Effector memory CD8-positive, alpha-beta T cell (primary cell): ENCODE results near the gene SLC35F6.

Experiments
- ATAC-seq: fragments of 150-1000 bp; cut with Tn5 transposase; replicated peaks from 2 replicates; pipeline ENCODE4 v1.10.0; 2021; ENCODE audit warnings: mild to moderate bottlenecking, moderate library complexity
- DNase-seq, 3 experiments: peaks; one replicate each; pipeline ENCODE4 v3.0.0; 2021
- H3K27ac Mint-ChIP-seq, 2 donors: one replicate each; pipeline ENCODE4 v1.8.0; 2022; ENCODE audit warnings: mild to moderate bottlenecking in 2 of 2, mixed read lengths in 2 of 2, moderate library complexity in 2 of 2
- H3K27me3 Mint-ChIP-seq, 2 donors: one replicate each; pipeline ENCODE4 v1.8.0; 2022; ENCODE audit warnings: mixed read lengths in 2 of 2
- H3K36me3 Mint-ChIP-seq: one replicate; pipeline ENCODE4 v1.8.0; 2022; ENCODE audit warnings: mild to moderate bottlenecking, moderate library complexity, mixed read lengths; ENCODE audit not compliant: insufficient read depth
- H3K4me1 Mint-ChIP-seq, 2 donors: one replicate each; pipeline ENCODE4 v1.8.0; 2022; ENCODE audit warnings: low read depth in 2 of 2, mixed read lengths in 2 of 2
- H3K4me3 Mint-ChIP-seq, 2 donors: one replicate each; pipeline ENCODE4 v1.8.0; 2022; ENCODE audit warnings: mild to moderate bottlenecking in 2 of 2, mixed read lengths in 2 of 2, moderate library complexity in 2 of 2
- H3K9me3 Mint-ChIP-seq, 2 donors: one replicate each; pipeline ENCODE4 v1.8.0; 2022; ENCODE audit warnings: mixed read lengths in 2 of 2
- total RNA-seq, 9 experiments: gene quantifications; one replicate each; lab custom pipeline; 2026; lab: John Stamatoyannopoulos, UW

Gene SLC35F6, protein sequence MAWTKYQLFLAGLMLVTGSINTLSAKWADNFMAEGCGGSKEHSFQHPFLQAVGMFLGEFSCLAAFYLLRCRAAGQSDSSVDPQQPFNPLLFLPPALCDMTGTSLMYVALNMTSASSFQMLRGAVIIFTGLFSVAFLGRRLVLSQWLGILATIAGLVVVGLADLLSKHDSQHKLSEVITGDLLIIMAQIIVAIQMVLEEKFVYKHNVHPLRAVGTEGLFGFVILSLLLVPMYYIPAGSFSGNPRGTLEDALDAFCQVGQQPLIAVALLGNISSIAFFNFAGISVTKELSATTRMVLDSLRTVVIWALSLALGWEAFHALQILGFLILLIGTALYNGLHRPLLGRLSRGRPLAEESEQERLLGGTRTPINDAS
- total RNA-seq = 20.4 to 36.2 (median 26.2) reads per million in 9 experiments

DNA sequence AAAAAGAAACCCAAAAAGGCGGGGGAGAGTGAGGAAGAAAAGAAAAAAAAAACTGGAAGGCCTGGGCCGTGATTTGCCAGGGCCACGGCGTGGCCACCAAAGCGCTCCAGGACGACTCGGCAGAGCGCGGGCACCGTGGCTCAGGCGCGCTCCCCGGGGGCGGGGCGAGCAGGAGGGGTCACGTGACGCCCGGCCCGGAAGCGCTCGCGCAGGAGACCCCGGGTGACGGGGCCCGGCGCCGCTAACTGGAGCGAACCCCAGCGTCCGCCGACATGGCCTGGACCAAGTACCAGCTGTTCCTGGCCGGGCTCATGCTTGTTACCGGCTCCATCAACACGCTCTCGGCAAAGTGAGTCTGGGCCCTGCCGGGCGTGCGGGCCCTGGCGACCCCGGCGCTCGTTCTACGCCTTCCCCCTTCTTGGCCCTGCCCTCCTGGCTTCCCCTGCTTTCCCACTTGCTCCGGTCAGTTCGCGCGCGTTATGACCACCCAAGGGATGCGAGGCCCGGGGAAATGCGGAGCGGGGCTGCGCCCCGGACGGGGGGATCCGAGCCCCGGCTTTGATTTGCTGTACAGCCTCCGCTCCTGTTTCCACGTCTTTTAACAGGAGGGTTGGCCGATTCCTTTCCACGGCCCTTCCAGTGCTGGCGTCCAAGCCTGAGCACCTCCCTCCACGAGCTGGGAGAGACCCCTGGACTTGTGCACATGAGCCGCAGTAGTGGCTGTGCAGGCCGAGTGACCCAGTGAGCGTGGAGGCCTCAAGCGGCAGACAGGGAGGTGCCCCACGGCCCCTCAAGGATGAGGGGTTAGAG is at the start of gene SLC35F6:
Gene SLC35F6 (plus strand): TSS at position 207 of the 810 bp plus-strand sequence. CDS start 66 bp downstream, at position 273.
- peaks cover 35 to 40% of the 10 kb centered on the region in 2 donors for H3K4me1 Mint-ChIP-seq
- H3K9me3 Mint-ChIP-seq = no peaks in the 10 kb centered on the region
- peak; percentile 76 to 83 (median 81) for DNase-seq

DNA sequence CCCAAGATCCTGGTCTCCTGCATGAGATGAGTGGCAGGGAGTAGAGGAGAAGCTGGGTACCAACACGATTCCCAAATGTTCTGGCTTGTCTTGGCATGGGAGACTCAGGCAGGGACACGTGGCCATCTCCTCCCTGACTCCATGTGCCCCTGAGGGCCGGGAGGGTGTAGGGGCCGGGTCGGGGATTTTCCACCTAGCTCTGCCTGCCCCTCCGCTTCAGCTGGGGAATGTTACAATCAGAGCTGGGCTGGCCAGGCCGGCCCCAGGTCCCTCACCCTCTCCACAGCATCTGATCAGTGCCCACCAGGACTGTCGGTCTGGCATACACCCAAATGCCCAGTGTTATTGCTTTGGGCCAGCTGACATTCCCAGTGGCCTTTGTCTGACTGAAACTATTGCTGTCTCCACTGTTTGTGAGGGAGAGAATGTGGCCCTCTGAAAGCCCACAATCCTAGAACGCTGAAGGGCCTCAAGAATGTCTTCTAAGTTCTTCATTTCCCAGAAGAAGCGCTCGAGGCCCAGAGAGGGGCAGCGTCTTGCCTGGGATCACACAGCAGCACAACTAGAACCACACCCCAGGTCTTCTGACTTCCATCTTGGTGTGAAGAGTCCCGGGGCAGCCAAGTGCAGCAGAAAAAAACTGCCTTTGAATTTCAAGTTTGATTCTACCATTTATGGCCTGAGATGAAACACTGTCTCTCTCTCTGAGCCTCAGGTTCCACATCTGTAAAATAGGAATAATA is 48.4 kb upstream of the SLC35F6 start:
- no peak for DNase-seq
- peaks cover 0 to 1% of the 10 kb centered on the region in 2 donors for H3K4me1 Mint-ChIP-seq
- H3K36me3 Mint-ChIP-seq = no peaks in the 10 kb centered on the region
- H3K27ac Mint-ChIP-seq = no peak overlapping the region
- H3K9me3 Mint-ChIP-seq = no peaks in the 10 kb centered on the region
- H3K27me3 Mint-ChIP-seq = peaks cover 11 to 45% of the 10 kb centered on the region in 2 donors
- ATAC-seq = no peak
- H3K4me3 Mint-ChIP-seq = no peak overlapping the region

More for the DNA sequence above, at the start of gene SLC35F6:
- Mint-ChIP-seq H3K27me3 (no peaks in the 10 kb centered on the region), H3K36me3 (peaks cover 8% of the 10 kb centered on the region), H3K27ac (peak within 1 kb of the TSS; percentile 92 to 95), H3K4me3 (peak within 1 kb of the TSS; percentile 95 to 96)
- ATAC-seq = peak; percentile 97

DNA sequence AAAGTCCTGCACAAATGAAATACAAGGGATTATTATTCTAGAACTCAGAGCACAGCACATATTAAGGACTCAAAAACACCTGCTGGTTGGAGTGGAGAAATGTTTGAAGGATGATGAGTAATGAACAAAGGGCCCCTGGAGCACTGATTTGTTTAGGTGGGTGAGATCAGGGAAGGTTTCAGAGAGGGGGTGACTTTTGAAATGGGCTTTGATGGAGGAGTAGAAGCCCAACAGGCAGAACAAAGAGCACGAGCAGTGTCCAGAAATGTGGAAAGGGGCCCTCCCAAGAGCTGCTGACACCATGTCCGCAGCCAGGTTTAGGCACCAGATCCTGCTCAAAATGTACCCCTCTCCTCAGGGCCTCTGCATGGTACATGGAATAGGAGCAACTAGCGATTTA is 47.7 kb upstream of the SLC35F6 start:
- no peak for DNase-seq
- no peak overlapping the region for H3K27ac Mint-ChIP-seq

DNA sequence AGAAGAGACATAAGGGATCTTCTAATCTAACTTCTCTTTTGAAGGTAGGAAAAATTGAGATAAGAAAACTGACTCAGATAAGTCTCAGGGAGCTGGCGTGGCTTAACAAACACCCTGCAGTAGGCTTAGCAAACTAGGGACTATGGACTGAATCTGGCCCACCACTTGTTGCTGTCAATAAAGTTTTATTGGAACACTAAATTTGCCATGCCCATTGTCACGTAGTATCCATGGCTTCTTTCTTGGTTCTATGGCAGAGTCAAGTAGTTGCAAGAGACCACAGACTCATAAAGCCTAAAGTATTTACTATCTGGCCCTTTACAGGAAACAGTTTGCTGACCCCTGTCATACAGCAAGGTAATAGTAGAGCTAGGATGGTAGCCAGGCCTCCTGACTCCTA is 47.3 kb upstream of the SLC35F6 start:
- no peak for ATAC-seq
- H3K27ac Mint-ChIP-seq = no peak overlapping the region
- no peaks in the 10 kb centered on the region for H3K9me3 Mint-ChIP-seq
- H3K4me3 Mint-ChIP-seq = no peak overlapping the region
- no peak for DNase-seq
- no peaks in the 10 kb centered on the region for H3K36me3 Mint-ChIP-seq
- H3K27me3 Mint-ChIP-seq = peaks cover 4 to 35% of the 10 kb centered on the region in 2 donors
- peaks cover 0 to 1% of the 10 kb centered on the region in 2 donors for H3K4me1 Mint-ChIP-seq

More for the DNA sequence above, 47.7 kb upstream of the SLC35F6 start:
- peaks cover 0 to 1% of the 10 kb centered on the region in 2 donors for H3K4me1 Mint-ChIP-seq
- H3K9me3 Mint-ChIP-seq = no peaks in the 10 kb centered on the region
- no peak for ATAC-seq
- peaks cover 5 to 39% of the 10 kb centered on the region in 2 donors for H3K27me3 Mint-ChIP-seq
- H3K4me3 Mint-ChIP-seq = no peak overlapping the region
- no peaks in the 10 kb centered on the region for H3K36me3 Mint-ChIP-seq

DNA sequence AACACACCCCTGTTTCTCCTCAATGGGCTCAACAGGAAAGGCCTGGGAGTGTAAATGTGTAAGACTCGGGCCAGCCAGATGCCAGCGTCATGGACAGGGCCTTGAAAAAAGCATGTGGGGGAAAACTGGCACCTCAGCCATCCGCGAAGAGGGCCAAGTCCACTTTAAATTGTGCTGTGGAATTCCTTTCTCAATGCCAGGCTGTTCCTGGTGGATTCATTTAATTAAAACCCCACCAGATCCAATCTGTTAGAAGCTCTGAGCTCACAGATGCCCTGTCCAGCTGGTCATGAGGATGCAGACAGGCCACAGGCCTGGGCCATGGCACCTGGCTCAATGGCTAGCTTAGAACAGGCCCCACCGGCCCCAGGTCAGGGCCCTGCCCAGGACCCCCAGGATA is 46.7 kb upstream of the SLC35F6 start:
- Mint-ChIP-seq H3K27ac (no peak overlapping the region), H3K27me3 (peaks cover 0 to 29% of the 10 kb centered on the region in 2 donors), H3K4me3 (no peak overlapping the region), H3K36me3 (no peaks in the 10 kb centered on the region), H3K4me1 (peaks cover 0 to 1% of the 10 kb centered on the region in 2 donors), H3K9me3 (no peaks in the 10 kb centered on the region)
- DNase-seq (no peak), ATAC-seq (no peak)

DNA sequence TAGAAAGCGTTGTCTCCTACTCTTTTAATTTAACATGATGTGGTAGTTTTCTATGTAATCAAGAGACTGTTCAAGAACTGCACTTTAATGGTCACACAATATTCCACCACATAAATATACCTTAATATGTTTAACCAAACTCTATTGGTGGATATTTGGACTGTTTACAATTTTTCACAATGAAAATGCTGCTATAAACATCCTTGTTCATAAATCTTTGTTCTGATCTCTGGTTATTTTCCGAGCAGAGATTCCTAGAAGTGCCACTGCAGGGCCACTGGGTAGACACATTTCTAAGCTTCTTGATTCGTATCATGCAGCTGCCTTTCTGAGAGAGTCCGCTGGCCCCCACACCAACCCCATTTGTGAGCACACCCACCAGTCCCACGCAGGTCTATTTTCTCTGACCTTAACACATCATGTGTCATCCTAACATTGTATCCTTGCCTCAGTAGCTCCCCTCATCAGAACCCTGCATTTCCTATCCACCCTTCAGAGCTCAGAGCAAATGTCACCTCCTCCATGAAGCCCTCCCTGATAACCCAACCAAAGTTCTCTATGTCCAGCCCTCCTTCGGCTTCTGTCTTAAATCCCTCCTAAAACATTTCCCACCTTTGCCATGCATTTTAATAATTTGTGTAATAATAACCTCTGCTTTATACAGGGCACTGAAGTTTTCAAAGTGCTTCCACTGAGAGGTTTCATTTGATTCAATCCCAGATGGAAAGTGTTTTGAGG is 45.0 kb upstream of the SLC35F6 start:
- Mint-ChIP-seq H3K9me3 (no peaks in the 10 kb centered on the region), H3K27ac (no peak overlapping the region), H3K4me1 (no peaks in the 10 kb centered on the region), H3K27me3 (peaks cover 0 to 20% of the 10 kb centered on the region in 2 donors), H3K36me3 (no peaks in the 10 kb centered on the region), H3K4me3 (no peak overlapping the region)
- no peak for DNase-seq
- no peak for ATAC-seq

DNA sequence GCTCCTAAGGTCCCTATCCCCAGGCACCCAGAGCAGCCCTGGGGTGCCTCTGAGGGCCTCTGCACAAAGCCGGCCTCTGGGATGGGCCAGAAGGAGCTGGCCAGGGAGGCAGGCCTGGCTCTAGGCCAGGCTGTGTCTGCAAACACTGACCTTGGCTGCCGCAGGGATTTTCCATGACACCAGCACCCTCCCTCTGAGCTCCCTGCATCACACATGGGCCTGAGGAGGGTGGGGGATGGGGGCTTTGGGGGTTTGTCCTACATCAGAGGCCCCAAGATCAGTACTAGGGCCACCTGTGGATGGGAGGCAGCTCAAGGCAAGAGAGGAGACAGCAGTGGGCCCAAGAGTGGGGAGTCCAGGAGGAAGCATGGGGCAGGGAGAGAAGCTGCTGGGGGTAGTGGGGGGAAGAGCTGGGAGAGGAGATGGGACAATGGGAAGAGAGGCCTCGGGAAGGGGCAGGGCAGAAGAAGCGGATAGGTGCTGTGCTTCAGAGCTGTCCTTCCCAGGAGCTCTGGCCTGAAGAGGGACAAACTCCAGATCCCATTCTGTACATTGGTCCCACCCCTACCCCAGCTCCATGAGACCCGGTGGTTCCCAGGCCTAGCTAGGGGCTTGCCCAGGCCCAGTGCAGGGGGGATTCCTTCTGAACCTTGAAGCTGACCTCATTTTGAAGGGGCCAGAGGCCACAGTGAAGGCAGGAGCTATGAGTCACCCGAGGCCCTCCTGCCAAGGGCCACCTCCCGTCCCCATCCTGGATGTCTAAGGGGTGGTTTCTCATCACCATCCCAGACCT is 43.6 kb upstream of the SLC35F6 start:
- ATAC-seq = no peak
- Mint-ChIP-seq H3K27me3 (peaks cover 0 to 29% of the 10 kb centered on the region in 2 donors), H3K4me3 (no peak overlapping the region), H3K4me1 (no peaks in the 10 kb centered on the region), H3K9me3 (no peaks in the 10 kb centered on the region), H3K27ac (no peak overlapping the region), H3K36me3 (no peaks in the 10 kb centered on the region)
- no peak for DNase-seq

DNA sequence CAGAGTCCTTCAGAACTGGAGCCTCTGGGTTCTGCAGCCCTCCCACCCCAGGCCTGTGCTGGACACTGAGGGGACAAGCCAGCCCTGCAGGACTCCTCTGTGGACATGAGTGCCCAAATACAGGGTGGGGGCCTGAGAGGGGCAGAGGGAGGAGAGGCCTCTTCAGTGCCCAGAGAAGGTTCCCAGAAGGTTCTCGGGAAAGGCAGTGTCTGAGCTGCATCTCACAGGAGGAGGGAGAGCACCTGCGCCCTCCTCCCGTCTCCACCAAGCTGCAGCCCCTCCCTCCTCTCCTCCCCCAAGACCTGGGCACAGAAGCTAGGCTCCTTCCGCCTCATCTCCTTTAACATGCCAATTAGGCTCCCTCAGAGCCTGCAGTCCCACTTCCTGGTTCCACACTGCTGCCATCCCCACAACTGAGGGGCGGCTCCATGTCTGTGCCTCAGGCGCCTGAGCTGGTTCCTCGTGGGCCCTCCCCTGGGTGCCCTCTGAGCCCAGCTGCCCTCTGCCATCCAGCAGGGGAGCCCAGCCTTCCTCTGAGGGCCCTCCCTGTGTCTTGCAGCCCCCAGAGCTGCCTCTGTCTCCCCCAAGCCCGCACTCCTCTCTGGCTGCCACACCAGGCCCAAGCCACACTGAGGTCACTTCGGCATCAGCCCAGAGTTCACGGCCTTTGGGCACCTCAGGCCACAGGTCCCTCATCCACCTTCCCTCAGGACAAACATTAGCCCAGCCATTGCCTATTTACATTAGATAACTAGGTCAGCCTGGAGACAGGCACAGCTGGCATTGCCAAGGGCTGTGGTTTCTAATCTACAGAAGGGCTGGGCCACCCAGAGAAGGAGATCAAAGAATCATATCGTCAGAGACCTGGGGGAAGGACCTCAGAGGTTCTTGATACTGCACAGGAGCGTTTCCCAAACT is 42.7 kb upstream of the SLC35F6 start:
- no peaks in the 10 kb centered on the region for H3K4me1 Mint-ChIP-seq
- no peak for ATAC-seq
- no peak overlapping the region for H3K4me3 Mint-ChIP-seq
- no peak for DNase-seq
- H3K9me3 Mint-ChIP-seq = no peaks in the 10 kb centered on the region
- peaks cover 0 to 29% of the 10 kb centered on the region in 2 donors for H3K27me3 Mint-ChIP-seq
- H3K36me3 Mint-ChIP-seq = no peaks in the 10 kb centered on the region
- H3K27ac Mint-ChIP-seq = no peak overlapping the region

DNA sequence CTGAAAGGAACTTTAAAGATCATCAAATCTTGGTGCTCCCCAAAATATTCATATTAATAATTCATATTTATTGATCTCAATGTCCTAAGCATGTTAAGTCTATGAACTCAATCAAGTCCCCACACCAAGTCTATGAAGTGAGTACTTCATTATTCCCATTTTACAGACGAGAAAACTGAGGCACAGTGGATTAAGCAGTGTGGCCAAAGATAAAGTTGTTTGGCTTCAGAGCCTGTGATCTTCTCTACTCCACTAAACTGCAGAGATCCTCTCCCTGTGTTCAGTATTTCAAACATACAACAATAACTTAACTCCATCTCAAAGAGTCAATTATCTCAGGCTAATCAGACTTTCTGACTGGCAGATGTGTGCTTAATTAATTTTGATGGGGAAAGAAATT is 41.8 kb upstream of the SLC35F6 start:
- H3K36me3 Mint-ChIP-seq = no peaks in the 10 kb centered on the region
- DNase-seq = no peak
- no peak for ATAC-seq
- H3K4me1 Mint-ChIP-seq = no peaks in the 10 kb centered on the region
- H3K27ac Mint-ChIP-seq = no peak overlapping the region
- no peaks in the 10 kb centered on the region for H3K9me3 Mint-ChIP-seq
- peaks cover 0 to 29% of the 10 kb centered on the region in 2 donors for H3K27me3 Mint-ChIP-seq
- H3K4me3 Mint-ChIP-seq = no peak overlapping the region

DNA sequence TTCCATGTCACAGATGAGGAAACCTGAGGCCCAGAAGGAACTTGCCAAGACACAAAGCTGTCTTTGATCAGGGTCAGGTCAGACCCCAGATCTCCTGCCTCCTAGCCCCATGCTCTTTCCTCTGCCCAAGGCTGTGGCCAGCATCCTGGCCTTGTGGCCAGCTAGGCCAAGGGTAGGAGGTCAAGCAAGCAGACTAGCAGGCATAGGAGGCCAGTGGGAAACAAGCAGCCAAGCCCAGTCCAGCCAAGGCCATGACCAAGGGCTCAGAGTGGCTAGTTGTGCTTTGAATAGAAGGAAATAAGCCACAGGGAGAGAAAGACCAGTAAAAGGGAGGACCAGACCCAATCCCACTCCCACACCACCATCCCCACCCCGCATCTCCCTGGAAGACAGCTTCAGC is 41.2 kb upstream of the SLC35F6 start:
- H3K36me3 Mint-ChIP-seq = no peaks in the 10 kb centered on the region
- peaks cover 0 to 26% of the 10 kb centered on the region in 2 donors for H3K27me3 Mint-ChIP-seq
- H3K4me1 Mint-ChIP-seq = no peaks in the 10 kb centered on the region
- ATAC-seq = no peak
- DNase-seq = no peak
- H3K9me3 Mint-ChIP-seq = no peaks in the 10 kb centered on the region
- no peak overlapping the region for H3K27ac Mint-ChIP-seq
- no peak overlapping the region for H3K4me3 Mint-ChIP-seq

DNA sequence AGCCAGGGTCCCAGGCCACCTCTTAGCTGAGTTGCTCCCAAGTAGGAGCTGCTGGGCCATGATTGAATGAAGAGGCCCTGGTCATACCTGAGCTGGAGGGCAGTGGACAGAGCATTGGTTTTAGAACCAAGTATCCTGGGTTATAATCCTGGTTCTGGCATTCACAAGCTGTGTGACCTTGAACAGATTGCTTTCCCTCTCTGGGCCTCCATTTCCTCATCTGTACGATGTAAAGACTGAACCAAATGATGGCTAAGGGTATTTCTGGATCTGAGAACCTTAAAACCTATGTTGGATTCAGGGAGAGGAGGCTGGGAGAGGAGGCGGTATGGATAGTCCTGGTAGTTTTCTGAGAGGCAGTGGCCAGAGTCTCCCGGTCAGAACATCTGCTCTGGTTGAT is 40.6 kb upstream of the SLC35F6 start:
- Mint-ChIP-seq H3K27ac (no peak overlapping the region), H3K4me1 (no peaks in the 10 kb centered on the region), H3K9me3 (no peaks in the 10 kb centered on the region), H3K4me3 (no peak overlapping the region), H3K27me3 (peaks cover 0 to 21% of the 10 kb centered on the region in 2 donors), H3K36me3 (no peaks in the 10 kb centered on the region)
- no peak for ATAC-seq
- DNase-seq = no peak
